ENCODE results near the gene CPOX. TPM values are rescaled to one million over a fixed set of nuclear protein-coding genes. Genes with fewer than 3 reads are reported as not detected.
A peak's percentile ranks its signal among the peaks of the same experiment; 100 is the strongest.

Gene CPOX
- total and polyA plus RNA-seq, 2 of the 8 experiments (the other 6 are each of a cell fraction or from before 2014, with no cell fraction given): 17.4 to 27.0 TPM

DNA sequence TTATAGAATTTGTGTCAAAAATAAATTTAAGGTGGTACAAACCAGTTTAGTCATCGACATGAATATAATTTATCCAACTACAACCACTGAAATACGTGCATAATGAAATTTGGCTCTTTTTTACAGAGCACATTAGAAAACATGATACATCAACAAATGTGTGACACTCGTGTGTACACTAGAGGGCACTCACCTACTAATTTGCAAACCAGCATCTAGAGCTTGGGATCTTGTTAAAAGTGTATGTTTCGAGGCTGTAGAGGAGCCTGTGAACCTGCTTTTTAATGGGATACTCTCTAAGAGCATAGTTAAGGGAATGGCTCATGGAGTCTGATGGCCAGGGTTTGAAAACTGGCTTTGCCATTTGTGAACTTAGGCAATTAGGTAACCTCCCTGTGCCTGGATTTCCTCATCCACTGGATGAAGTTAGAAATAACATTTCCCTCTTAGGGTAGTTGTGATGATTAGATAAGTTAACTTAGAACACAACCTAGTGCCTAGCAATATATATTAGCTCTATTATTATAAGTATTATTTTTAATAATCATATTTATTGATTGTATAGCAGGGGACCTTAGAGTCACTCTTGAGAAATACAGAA lies 8.8 kb upstream of the CPOX start:
- H2BK20ac ChIP-seq (ENCODE audit: low read length): no peak overlapping the region
- TF ChIP-seq RAD21 (IDR thresholded peaks at IDR 0.05 in 1 of 2, conservative IDR thresholded peaks at IDR 0.05 in 1 of 2; ENCODE audit: low read depth in 2 of 2, low read length in 2 of 2) (peak; percentile 91 to 96), MAFK (IDR thresholded peaks at IDR 0.05; ENCODE audit: low read depth, low read length) (no peak), CTBP2 (IDR thresholded peaks at IDR 0.05; ENCODE audit: borderline replicate concordance, insufficient read depth, insufficient read length, low read length) (no peak)
- TF ChIP-seq, protein P1, sequence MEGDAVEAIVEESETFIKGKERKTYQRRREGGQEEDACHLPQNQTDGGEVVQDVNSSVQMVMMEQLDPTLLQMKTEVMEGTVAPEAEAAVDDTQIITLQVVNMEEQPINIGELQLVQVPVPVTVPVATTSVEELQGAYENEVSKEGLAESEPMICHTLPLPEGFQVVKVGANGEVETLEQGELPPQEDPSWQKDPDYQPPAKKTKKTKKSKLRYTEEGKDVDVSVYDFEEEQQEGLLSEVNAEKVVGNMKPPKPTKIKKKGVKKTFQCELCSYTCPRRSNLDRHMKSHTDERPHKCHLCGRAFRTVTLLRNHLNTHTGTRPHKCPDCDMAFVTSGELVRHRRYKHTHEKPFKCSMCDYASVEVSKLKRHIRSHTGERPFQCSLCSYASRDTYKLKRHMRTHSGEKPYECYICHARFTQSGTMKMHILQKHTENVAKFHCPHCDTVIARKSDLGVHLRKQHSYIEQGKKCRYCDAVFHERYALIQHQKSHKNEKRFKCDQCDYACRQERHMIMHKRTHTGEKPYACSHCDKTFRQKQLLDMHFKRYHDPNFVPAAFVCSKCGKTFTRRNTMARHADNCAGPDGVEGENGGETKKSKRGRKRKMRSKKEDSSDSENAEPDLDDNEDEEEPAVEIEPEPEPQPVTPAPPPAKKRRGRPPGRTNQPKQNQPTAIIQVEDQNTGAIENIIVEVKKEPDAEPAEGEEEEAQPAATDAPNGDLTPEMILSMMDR (IDR thresholded peaks at IDR 0.05; ENCODE audit: control extremely low read depth in 1 of 3, insufficient read depth in 1 of 3, low read depth in 1 of 3, low read length in 3 of 3): peak in 2 of 3 experiments; percentile 76 to 78; a peak in 3 of 4 replicates
- no peaks in the 10 kb centered on the region for H3K36me3 ChIP-seq (ENCODE audit: control insufficient read depth in 2 of 4, insufficient read depth in 4 of 4, low read length in 3 of 4)
- H4K20me1 ChIP-seq (replicated peaks in 1 of 2; ENCODE audit: control insufficient read depth in 1 of 2, insufficient read depth in 2 of 2, low read length in 2 of 2): no peaks in the 10 kb centered on the region
- no peak overlapping the region for H2BK5ac ChIP-seq (ENCODE audit: low read depth, low read length)
- H3K9ac ChIP-seq (replicated peaks in 1 of 4; ENCODE audit: extremely low read depth in 1 of 4, low read depth in 3 of 4, low read length in 3 of 4): no peak overlapping the region
- H3K4me3 ChIP-seq (ENCODE audit: extremely low read depth in 1 of 4, insufficient read depth in 2 of 4, low read depth in 3 of 4, low read length in 4 of 4): no peak overlapping the region
- no peak overlapping the region for H2AK5ac ChIP-seq (ENCODE audit: low read depth, low read length)
- no peak overlapping the region for H4K91ac ChIP-seq (replicated peaks; ENCODE audit: insufficient read length, low read length)
- H2BK12ac ChIP-seq (ENCODE audit: low read depth, low read length): no peak overlapping the region
- H3K56ac ChIP-seq (replicated peaks; ENCODE audit: insufficient read length, low read depth, low read length): no peak overlapping the region
- H3K4ac ChIP-seq (replicated peaks; ENCODE audit: insufficient read length, low read depth, low read length): no peak overlapping the region
- H2AFZ ChIP-seq (ENCODE audit: low read length): no peak overlapping the region
- no peak overlapping the region for H3K14ac ChIP-seq (ENCODE audit: insufficient read length)
- FAIRE-seq: peak; percentile 97
- no peak overlapping the region for H4K5ac ChIP-seq (ENCODE audit: insufficient read length, low read depth, low read length)
- WGBS, 2 experiments (ENCODE audit: extremely low coverage in 1 of 2, insufficient coverage in 1 of 2, insufficient read length in 1 of 2, insufficient replicate concordance in 2 of 2, low coverage in 1 of 2, low lambda C conversion rate in 2 of 2, missing lambda C conversion rate in 1 of 2): 30% methylated on average over 4 of the region's 4 CpGs; no CpG with 5 or more reads in 1 of the 2 experiments
- no peak overlapping the region for H3K27ac ChIP-seq (ENCODE audit: low read depth, low read length)
- no peak for DNase-seq (ENCODE audit: low read depth in 1 of 2, low spot score in 2 of 2)
- no peak overlapping the region for H3K23ac ChIP-seq (ENCODE audit: insufficient read length)
- H3K18ac ChIP-seq (ENCODE audit: extremely low read depth, low read length): no peak overlapping the region
- no peaks in the 10 kb centered on the region for H3K23me2 ChIP-seq (ENCODE audit: low read depth, low read length)
- H3K9me3 ChIP-seq (ENCODE audit: insufficient read depth in 2 of 2, low read depth in 1 of 2, low read length in 1 of 2): no peaks in the 10 kb centered on the region
- peaks cover 0 to 1% (median 0%) of the 10 kb centered on the region in 4 experiments; a peak in 1 of 7 replicates for H3K27me3 ChIP-seq (replicated peaks in 1 of 4; ENCODE audit: control insufficient read depth in 3 of 4, extremely low read depth in 1 of 4, insufficient read depth in 3 of 4, low read length in 3 of 4)
- ChIA-PET CTCF (ENCODE audit: partially characterized antibody) (interaction anchor here (0.7 to 5.5 kb wide), 54 partner anchors 8 to 571 kb away, joined by 3 to 74 read pairs (median 4); partner anchors contain the start of genes CLDND1 and CPOX), POLR2A (ENCODE audit: partially characterized antibody) (interaction anchor here (1.1 to 1.5 kb wide), 2 partner anchors 9 to 211 kb away, joined by 3 to 6 read pairs; partner anchors contain the start of gene CPOX)
- no peak overlapping the region for H2BK15ac ChIP-seq (ENCODE audit: low read length)
- H3K4me1 ChIP-seq (replicated peaks in 1 of 4; ENCODE audit: control insufficient read depth in 3 of 4, insufficient read depth in 4 of 4, low read length in 3 of 4): no peaks in the 10 kb centered on the region
- no peaks in the 10 kb centered on the region for H3K79me2 ChIP-seq (ENCODE audit: control insufficient read depth in 1 of 2, insufficient read depth in 2 of 2, low read length in 2 of 2)
- H3K4me2 ChIP-seq (ENCODE audit: insufficient read depth in 1 of 2, low read depth in 2 of 2, low read length in 2 of 2): no peak overlapping the region
- no peaks in the 10 kb centered on the region for H3K79me1 ChIP-seq (ENCODE audit: low read depth, low read length)
- H4K8ac ChIP-seq (ENCODE audit: extremely low read depth, insufficient read depth, low read length): no peak overlapping the region
- H2BK120ac ChIP-seq (replicated peaks; ENCODE audit: low read depth, low read length): no peak overlapping the region
